Measurements from ENCODE around the gene GVQW3.

The GVQW3 gene

GRCh38 chr11:76444384-76445120 is 63.4 kb downstream of the GVQW3 start, which contains the start of gene EMSY:
Gene EMSY, plus strand, starts transcription at chr11:76445018. Its CDS starts 1,921 bp downstream, at chr11:76446939.
- in situ Hi-C loops (cut with MboI; ENCODE audit: low sequenced_read_pairs): no loop called here

- in situ Hi-C loops (cut with MboI; ENCODE audit: low sequenced_read_pairs): no loop called here
These were observed 64.3 kb downstream of the GVQW3 start for GRCh38 chr11:76445121-76446084.

- in situ Hi-C loops (cut with MboI; ENCODE audit: low sequenced_read_pairs): no loop called here
These were observed 67.4 kb downstream of the GVQW3 start for GRCh38 chr11:76448506-76448905.

- in situ Hi-C loops (cut with MboI; ENCODE audit: low sequenced_read_pairs): no loop called here
These were observed 72.1 kb downstream of the GVQW3 start for GRCh38 chr11:76453248-76453647.

- in situ Hi-C loops (cut with MboI; ENCODE audit: low sequenced_read_pairs): no loop called here
These were observed 74.2 kb downstream of the GVQW3 start for GRCh38 chr11:76455331-76455730.

GRCh38 chr11:76455931-76456330 is 74.8 kb downstream of the GVQW3 start:
- in situ Hi-C loops (cut with MboI; ENCODE audit: low sequenced_read_pairs): no loop called here

- in situ Hi-C loops (cut with MboI; ENCODE audit: low sequenced_read_pairs): no loop called here
These were observed 75.4 kb downstream of the GVQW3 start for GRCh38 chr11:76456571-76456970.

Measured in hTERT RPE-1 (cell line).